ENCODE data around the gene ARID1B. TPM values are rescaled to one million over a fixed set of nuclear protein-coding genes. Genes with fewer than 3 reads are reported as not detected.

The ARID1B gene
- total and polyA plus RNA-seq, 10 of the 15 experiments (the other 5 are each of a cell fraction or from before 2014, with no cell fraction given), result 24.7 to 133 (median 54.6) TPM

- Histone ChIP-seq H2AFZ (ENCODE audit: control insufficient read depth, low read depth, low read length) (no peak overlapping the region), H3K4me2 (ENCODE audit: control insufficient read depth, insufficient read depth) (no peak overlapping the region), H3K79me2 (ENCODE audit: control insufficient read depth, insufficient read depth, low read length) (no peaks in the 10 kb centered on the region), H3K4me1 (ENCODE audit: control insufficient read depth, insufficient read depth, low read length) (peaks cover 18% of the 10 kb centered on the region; the same call in 1 of the 2 replicates), H3K27me3 (replicated peaks in 1 of 2; ENCODE audit: control insufficient read depth in 2 of 2, insufficient read depth in 2 of 2, low read length in 1 of 2) (no peaks in the 10 kb centered on the region), H3K27ac (ENCODE audit: control insufficient read depth, insufficient read depth) (no peak overlapping the region), H3K4me3 (no peak overlapping the region), H4K20me1 (ENCODE audit: control insufficient read depth, insufficient read depth) (peaks cover 6% of the 10 kb centered on the region; the same call in 1 of the 2 replicates), H3K9me3 (replicated peaks; ENCODE audit: control insufficient read depth, insufficient read depth, low read length) (no peaks in the 10 kb centered on the region), H3K36me3 (ENCODE audit: control insufficient read depth in 2 of 2, insufficient read depth in 2 of 2, low read length in 1 of 2) (peaks cover 0 to 16% of the 10 kb centered on the region in 2 experiments; a peak in 3 of 4 replicates), H3K9ac (ENCODE audit: control insufficient read depth, insufficient read depth, low read length) (no peak overlapping the region)
- BruUV-seq (replicated peaks), result no TSS peak
- RAD21 ChIA-PET (ENCODE audit: unreplicated experiment), result no interaction called here
- no peak for ATAC-seq
- CTCF ChIA-PET, result interaction anchor here (0.9 to 2.1 kb wide), 3 partner anchors 17 to 217 kb away, joined by 3 to 6 read pairs (median 3); no protein-coding TSS in a partner anchor
- SMC1A ChIA-PET (ENCODE audit: uncharacterized antibody, unreplicated experiment), result interaction anchor here (2.0 kb wide), 2 partner anchors 28 to 61 kb away, joined by 4 to 9 read pairs; no protein-coding TSS in a partner anchor
- in situ Hi-C loops (cut with MboI), result no loop called here
- DNase-seq (ENCODE audit: low read depth, low spot score), result no peak
- intact Hi-C loops (cut with micrococcal nuclease; ENCODE audit: unreplicated experiment), result no loop called here
- whole genome bisulfite sequencing (ENCODE audit: insufficient coverage, insufficient replicate concordance, low lambda C conversion rate, missing lambda C conversion rate), result 98% methylated on average over 16 of the region's 16 CpGs
- FAIRE-seq, result no peak
- POLR2A ChIA-PET, result no interaction called here
- TF ChIP-seq E4F1 (IDR thresholded peaks at IDR 0.05; ENCODE audit: borderline replicate concordance, partially characterized antibody), result no peak
- TF ChIP-seq KDM1A (IDR thresholded peaks at IDR 0.05; ENCODE audit: borderline replicate concordance), result no peak
- TF ChIP-seq MYB (IDR thresholded peaks at IDR 0.05; ENCODE audit: borderline replicate concordance, low read depth, low read length), result no peak
- TF ChIP-seq GATAD2B (conservative IDR thresholded peaks at IDR 0.05; ENCODE audit: low read depth), result no peak
- TF ChIP-seq SREBF2 (IDR thresholded peaks at IDR 0.05; ENCODE audit: low read length), result no peak
- no peak for TF ChIP-seq CUX1 (IDR thresholded peaks at IDR 0.05; ENCODE audit: insufficient replicate concordance, low read depth, low read length)
- TF ChIP-seq, protein P1, sequence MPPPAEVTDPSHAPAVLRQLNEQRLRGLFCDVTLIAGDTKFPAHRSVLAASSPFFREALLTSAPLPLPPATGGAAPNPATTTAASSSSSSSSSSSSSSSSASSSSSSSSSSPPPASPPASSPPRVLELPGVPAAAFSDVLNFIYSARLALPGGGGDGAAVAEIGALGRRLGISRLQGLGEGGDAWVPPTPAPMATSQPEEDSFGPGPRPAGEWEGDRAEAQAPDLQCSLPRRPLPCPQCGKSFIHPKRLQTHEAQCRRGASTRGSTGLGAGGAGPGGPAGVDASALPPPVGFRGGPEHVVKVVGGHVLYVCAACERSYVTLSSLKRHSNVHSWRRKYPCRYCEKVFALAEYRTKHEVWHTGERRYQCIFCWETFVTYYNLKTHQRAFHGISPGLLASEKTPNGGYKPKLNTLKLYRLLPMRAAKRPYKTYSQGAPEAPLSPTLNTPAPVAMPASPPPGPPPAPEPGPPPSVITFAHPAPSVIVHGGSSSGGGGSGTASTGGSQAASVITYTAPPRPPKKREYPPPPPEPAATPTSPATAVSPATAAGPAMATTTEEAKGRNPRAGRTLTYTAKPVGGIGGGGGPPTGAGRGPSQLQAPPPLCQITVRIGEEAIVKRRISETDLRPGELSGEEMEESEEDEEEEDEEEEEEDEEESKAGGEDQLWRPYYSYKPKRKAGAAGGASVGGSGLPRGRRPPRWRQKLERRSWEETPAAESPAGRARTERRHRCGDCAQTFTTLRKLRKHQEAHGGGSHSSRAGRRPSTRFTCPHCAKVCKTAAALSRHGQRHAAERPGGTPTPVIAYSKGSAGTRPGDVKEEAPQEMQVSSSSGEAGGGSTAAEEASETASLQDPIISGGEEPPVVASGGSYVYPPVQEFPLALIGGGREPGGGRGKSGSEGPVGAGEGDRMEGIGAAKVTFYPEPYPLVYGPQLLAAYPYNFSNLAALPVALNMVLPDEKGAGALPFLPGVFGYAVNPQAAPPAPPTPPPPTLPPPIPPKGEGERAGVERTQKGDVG (CRISPR knock-in tag; IDR thresholded peaks at IDR 0.05), result no peak
- no peak for TF ChIP-seq JUNB (IDR thresholded peaks at IDR 0.05)
- TF ChIP-seq YY1 (IDR thresholded peaks at IDR 0.05; ENCODE audit: low read depth, low read length), result no peak
- no peak for TF ChIP-seq RAD51 (IDR thresholded peaks at IDR 0.05)
- TF ChIP-seq BMI1 (IDR thresholded peaks at IDR 0.05; ENCODE audit: borderline replicate concordance), result no peak
These were observed 320.2 kb downstream of the ARID1B start for GRCh38 chr6:157097255-157097955.

Measured in GM12878 (cell line).